Fibroblast of lung (primary cell): Measurements from ENCODE around the gene POLR2J3.
"Not testable (repeated sequence)": the region's sequence is repeated elsewhere in the genome, so short reads cannot be mapped to it uniquely, and the experiment has no call there.

Experiments used
- EZH2 ChIP-seq: IDR thresholded peaks from 2 replicates; pipeline ENCODE4 v1.5.1; 2012; ENCODE audit warnings: low read length, control low read depth, mild to moderate bottlenecking; ENCODE audit errors: missing control alignments
- TF ChIP-seq, protein P1 (sequence below), 2 donors: IDR thresholded peaks in 1 of 2; conservative IDR thresholded peaks in 1 of 2; 1 replicate in 1 of 2; 2 replicates in 1 of 2; pipeline ENCODE4 v1.5.1; 2011 to 2012; ENCODE audit warnings: low read length in 2 of 2, control low read depth in 1 of 2, inconsistent platforms in 1 of 2, low read depth in 1 of 2, mild to moderate bottlenecking in 1 of 2

DNA sequence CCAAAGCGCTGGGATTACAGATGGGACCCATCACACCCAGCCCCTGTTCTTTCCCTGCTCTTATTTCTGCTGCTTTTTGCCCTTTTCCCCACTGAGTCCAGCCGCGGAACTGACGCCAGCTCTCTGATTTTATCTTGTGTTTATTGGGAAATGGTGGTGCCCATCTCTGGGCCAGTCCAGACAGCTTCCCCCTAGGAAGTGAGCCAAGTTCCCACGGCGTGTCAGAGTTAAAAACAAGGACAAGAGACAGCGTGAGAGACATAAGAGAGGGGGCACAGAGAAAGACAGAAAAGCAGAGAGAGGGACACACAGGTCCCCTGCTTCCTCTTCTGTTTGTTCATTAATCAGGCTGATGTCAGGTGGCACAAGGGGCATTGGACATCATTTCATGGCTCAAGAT lies 40.8 kb downstream of the POLR2J3 start:
- TF ChIP-seq, protein P1, sequence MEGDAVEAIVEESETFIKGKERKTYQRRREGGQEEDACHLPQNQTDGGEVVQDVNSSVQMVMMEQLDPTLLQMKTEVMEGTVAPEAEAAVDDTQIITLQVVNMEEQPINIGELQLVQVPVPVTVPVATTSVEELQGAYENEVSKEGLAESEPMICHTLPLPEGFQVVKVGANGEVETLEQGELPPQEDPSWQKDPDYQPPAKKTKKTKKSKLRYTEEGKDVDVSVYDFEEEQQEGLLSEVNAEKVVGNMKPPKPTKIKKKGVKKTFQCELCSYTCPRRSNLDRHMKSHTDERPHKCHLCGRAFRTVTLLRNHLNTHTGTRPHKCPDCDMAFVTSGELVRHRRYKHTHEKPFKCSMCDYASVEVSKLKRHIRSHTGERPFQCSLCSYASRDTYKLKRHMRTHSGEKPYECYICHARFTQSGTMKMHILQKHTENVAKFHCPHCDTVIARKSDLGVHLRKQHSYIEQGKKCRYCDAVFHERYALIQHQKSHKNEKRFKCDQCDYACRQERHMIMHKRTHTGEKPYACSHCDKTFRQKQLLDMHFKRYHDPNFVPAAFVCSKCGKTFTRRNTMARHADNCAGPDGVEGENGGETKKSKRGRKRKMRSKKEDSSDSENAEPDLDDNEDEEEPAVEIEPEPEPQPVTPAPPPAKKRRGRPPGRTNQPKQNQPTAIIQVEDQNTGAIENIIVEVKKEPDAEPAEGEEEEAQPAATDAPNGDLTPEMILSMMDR (conservative IDR thresholded peaks at IDR 0.05 in 1 of 2, IDR thresholded peaks at IDR 0.05 in 1 of 2; ENCODE audit: low read depth in 1 of 2, low read length in 2 of 2) = not testable (repeated sequence)
- TF ChIP-seq EZH2 = not testable (repeated sequence)
